Keratinocyte (primary cell): ENCODE measurements around the gene GRB14. TPM values are rescaled to one million over a fixed set of nuclear protein-coding genes. Genes with fewer than 3 reads are reported as not detected.

Source experiments
- DNase-seq: peaks from one replicate; pipeline ENCODE4 v3.0.0-alpha.2; 2011; ENCODE audit warnings: low read depth, missing footprints, low spot score
- FAIRE-seq: peaks from 2 replicates; lab custom pipeline; 2011; peaks lifted over from hg19 to GRCh38; lab: Jason Lieb, UNC
- H2AFZ ChIP-seq: 2 replicates; pipeline ENCODE4 v1.6.0; 2012; ENCODE audit warnings: low read length, control low read depth, inconsistent platforms; ENCODE audit not compliant: control insufficient read depth
- H3K27ac ChIP-seq: 2 replicates; pipeline ENCODE4 v1.5.1; 2011; ENCODE audit warnings: low read length; ENCODE audit not compliant: control insufficient read depth, insufficient read depth
- H3K27me3 ChIP-seq: 3 replicates; pipeline ENCODE4 v1.6.0; 2011; ENCODE audit warnings: low read length; ENCODE audit not compliant: control insufficient read depth, insufficient read depth; ENCODE audit errors: extremely low read depth
- H3K36me3 ChIP-seq, 2 experiments: 2 replicates in 1 of 2; 3 replicates in 1 of 2; pipeline ENCODE4 v1.5.1; 2011; ENCODE audit warnings: low read length in 2 of 2, mild to moderate bottlenecking in 1 of 2; ENCODE audit not compliant: control insufficient read depth in 2 of 2, insufficient read depth in 2 of 2; ENCODE audit errors: extremely low read depth in 1 of 2
- H3K4me1 ChIP-seq: 3 replicates; pipeline ENCODE4 v1.5.1; 2011; ENCODE audit warnings: low read length; ENCODE audit not compliant: control insufficient read depth, insufficient read depth; ENCODE audit errors: extremely low read depth
- H3K4me2 ChIP-seq: 3 replicates; pipeline ENCODE4 v1.6.0; 2011; ENCODE audit warnings: low read depth, low read length; ENCODE audit not compliant: control insufficient read depth, insufficient read depth; ENCODE audit errors: extremely low read depth
- H3K4me3 ChIP-seq, 3 experiments: fragments of 200-600 bp in 1 of 3; sonication (generic) in 1 of 3; 2 replicates in 2 of 3; 3 replicates in 1 of 3; pipeline ENCODE4 v1.5.1; 2011 to 2016; ENCODE audit warnings: low read length in 3 of 3, mild to moderate bottlenecking in 3 of 3, control low read depth in 2 of 3, inconsistent platforms in 1 of 3, low read depth in 1 of 3, mixed read lengths in 1 of 3, mixed run types in 1 of 3, moderate library complexity in 1 of 3; ENCODE audit not compliant: control insufficient read depth in 2 of 3, insufficient read depth in 2 of 3; ENCODE audit errors: extremely low read depth in 1 of 3
- H3K79me2 ChIP-seq: 2 replicates; pipeline ENCODE4 v1.6.0; 2012; ENCODE audit warnings: low read length; ENCODE audit not compliant: control insufficient read depth, insufficient read depth
- H3K9ac ChIP-seq: 3 replicates; pipeline ENCODE4 v1.6.0; 2011; ENCODE audit warnings: low read length; ENCODE audit not compliant: control insufficient read depth, insufficient read depth; ENCODE audit errors: extremely low read depth
- H3K9me1 ChIP-seq: 3 replicates; pipeline ENCODE4 v1.6.0; 2011; ENCODE audit warnings: low read length; ENCODE audit not compliant: control insufficient read depth, insufficient read depth; ENCODE audit errors: extremely low read depth
- H3K9me3 ChIP-seq: 2 replicates; pipeline ENCODE4 v1.5.1; 2012; ENCODE audit warnings: low read depth, low read length; ENCODE audit not compliant: control insufficient read depth
- H4K20me1 ChIP-seq: 3 replicates; pipeline ENCODE4 v1.6.0; 2011; ENCODE audit warnings: low read length; ENCODE audit not compliant: control insufficient read depth, insufficient read depth; ENCODE audit errors: extremely low read depth
- CTCF ChIP-seq, 3 experiments: IDR thresholded peaks in 1 of 3; conservative IDR thresholded peaks in 1 of 3; optimal IDR thresholded peaks in 1 of 3; 2 replicates in 2 of 3; 3 replicates in 1 of 3; pipeline versions ENCODE3 to v1.5.1; 2011; ENCODE audit warnings: low read length in 3 of 3, mild to moderate bottlenecking in 3 of 3, moderate library complexity in 2 of 3, control low read depth in 1 of 3, inconsistent platforms in 1 of 3; ENCODE audit not compliant: insufficient read depth in 2 of 3; ENCODE audit errors: extremely low read depth in 1 of 3
- EZH2 ChIP-seq: IDR thresholded peaks from one replicate; pipeline ENCODE4 v1.6.1; 2012; ENCODE audit warnings: inconsistent platforms, mild to moderate bottlenecking, low read length, moderate library complexity
- dilution Hi-C: fragments of 300-500 bp; cut with MboI; formaldehyde crosslinking; loops from one replicate; pipeline ENCODE4 v1.7.0; 2020; ENCODE audit warnings: low sequenced_read_pairs; ENCODE audit not compliant: extremely low pct_ligation_motif_present
- polyA plus RNA-seq, 5 experiments: library from polyadenylated mRNA; depleted of rRNA in 3 of 5; stranded (reverse) in 3 of 5; stranded (forward) in 1 of 5; unstranded in 1 of 5; fragments of >200 nt; gene quantifications; 1 replicate in 1 of 5; 2 replicates in 3 of 5; 3 replicates in 1 of 5; pipeline versions ENCODE4 v1.2.1 to v1.2.3, GENCODE V29; 2011 to 2012; ENCODE audit warnings: missing spikeins in 2 of 5, low read depth in 1 of 5, low replicate concordance in 1 of 5

The GRB14 gene
- polyA plus RNA-seq, 1 donor (not counting 4 experiments of a cell fraction or from before 2014, with no cell fraction given): 4.2 TPM

GRCh38 chr2:164523009-164523408 lies 98.3 kb downstream of the GRB14 start:
- Histone ChIP-seq H3K79me2 (no peaks in the 10 kb centered on the region), H3K27me3 (no peaks in the 10 kb centered on the region), H3K4me2 (no peak overlapping the region), H2AFZ (no peak overlapping the region), H3K9me3 (no peaks in the 10 kb centered on the region), H3K9me1 (no peaks in the 10 kb centered on the region), H4K20me1 (no peaks in the 10 kb centered on the region), H3K27ac (no peak overlapping the region), H3K36me3 (no peaks in the 10 kb centered on the region), H3K9ac (no peak overlapping the region), H3K4me1 (no peaks in the 10 kb centered on the region), H3K4me3 (no peak overlapping the region)
- no peak for TF ChIP-seq EZH2
- TF ChIP-seq CTCF (optimal IDR thresholded peaks at IDR 0.05 in 1 of 3, IDR thresholded peaks at IDR 0.05 in 1 of 3, conservative IDR thresholded peaks at IDR 0.05 in 1 of 3; ENCODE audit: extremely low read depth in 1 of 3, insufficient read depth in 2 of 3, low read length in 3 of 3): no peak
- FAIRE-seq: no peak
- dilution Hi-C loops: no loop called here
- no peak for DNase-seq

GRCh38 chr2:164522561-164522981 lies 98.7 kb downstream of the GRB14 start:
- Histone ChIP-seq H3K9me3 (no peaks in the 10 kb centered on the region), H3K9me1 (no peaks in the 10 kb centered on the region), H2AFZ (no peak overlapping the region), H3K27ac (no peak overlapping the region), H4K20me1 (no peaks in the 10 kb centered on the region), H3K27me3 (no peaks in the 10 kb centered on the region), H3K79me2 (no peaks in the 10 kb centered on the region), H3K36me3 (no peaks in the 10 kb centered on the region), H3K4me3 (no peak overlapping the region), H3K9ac (no peak overlapping the region), H3K4me2 (no peak overlapping the region), H3K4me1 (no peaks in the 10 kb centered on the region)
- no peak for DNase-seq
- dilution Hi-C loops: no loop called here
- no peak for FAIRE-seq
- TF ChIP-seq EZH2 (no peak), CTCF (optimal IDR thresholded peaks at IDR 0.05 in 1 of 3, IDR thresholded peaks at IDR 0.05 in 1 of 3, conservative IDR thresholded peaks at IDR 0.05 in 1 of 3; ENCODE audit: extremely low read depth in 1 of 3, insufficient read depth in 2 of 3, low read length in 3 of 3) (no peak)
